HG03457 (cell line): ENCODE measurements around the gene ZNF365.

Experiments
- ATAC-seq: cut with Tn5 transposase; IDR thresholded peaks from one replicate; pipeline ENCODE4 v1.9.1; 2021; ENCODE audit warnings: moderate number of reproducible peaks; ENCODE audit not compliant: unreplicated experiment

ZNF365 gene

DNA sequence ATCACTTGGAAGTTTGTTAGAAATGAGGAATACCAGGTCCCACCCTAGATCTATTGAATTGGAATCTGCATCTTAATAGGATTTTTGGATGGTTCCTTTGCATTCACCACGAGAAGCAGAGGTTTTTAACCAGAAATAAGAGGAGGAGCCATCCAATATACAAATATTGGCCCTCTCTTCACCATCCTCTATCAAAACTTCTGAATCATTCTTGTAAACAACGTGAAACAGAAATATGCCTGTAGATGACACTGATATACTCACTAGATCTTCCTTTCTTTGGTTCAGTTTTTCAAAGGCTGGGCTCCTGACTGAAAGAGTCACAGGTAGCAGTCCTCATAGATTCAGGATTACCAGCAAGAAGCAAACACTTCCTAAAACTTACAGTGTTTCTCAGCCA, 39.5 kb downstream of the ZNF365 start:
- ATAC-seq: no peak

DNA sequence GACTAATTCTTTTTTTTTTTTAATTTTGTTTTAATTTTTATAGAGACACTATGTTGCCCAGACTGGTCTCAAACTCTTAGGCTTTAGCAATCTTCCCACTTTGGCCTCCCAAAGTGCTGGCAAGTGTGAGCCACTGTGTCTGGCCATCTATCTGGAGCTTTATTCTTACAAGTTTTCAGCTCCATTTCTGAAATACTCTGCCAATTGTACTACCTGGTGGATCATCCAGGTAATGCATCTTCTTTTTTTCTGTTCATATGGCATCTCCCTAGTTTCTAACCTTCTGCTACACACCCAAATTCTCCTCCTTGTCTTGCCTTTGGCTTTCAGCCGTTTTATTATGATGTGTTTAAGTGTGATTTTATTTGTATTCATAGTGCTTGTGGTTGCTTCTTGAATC, 40.2 kb downstream of the ZNF365 start:
- no peak for ATAC-seq

DNA sequence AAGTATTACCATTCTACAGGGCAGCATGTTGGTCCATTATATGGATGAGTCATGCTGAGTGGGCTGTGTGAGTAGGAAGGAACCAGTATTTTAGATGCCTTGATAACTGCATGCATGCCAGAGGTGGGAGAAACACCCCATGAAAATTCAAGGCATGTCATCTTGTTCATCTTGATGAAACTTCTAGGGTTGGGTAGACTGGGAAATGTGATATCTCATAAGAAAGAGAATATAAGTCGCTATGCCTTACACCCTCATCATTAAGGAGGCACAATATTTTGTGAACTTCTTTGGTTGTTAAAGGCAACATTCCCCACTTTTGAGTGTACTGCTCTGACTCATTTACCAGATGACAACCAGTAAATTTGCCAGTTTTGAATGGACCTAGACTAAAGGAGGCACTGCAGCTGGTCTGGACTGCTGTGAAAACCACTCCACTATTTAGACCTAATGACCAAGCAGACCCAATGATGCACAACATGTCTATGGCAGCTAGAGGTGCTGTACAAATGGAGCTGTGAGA, 48.0 kb downstream of the ZNF365 start:
- ATAC-seq: no peak

DNA sequence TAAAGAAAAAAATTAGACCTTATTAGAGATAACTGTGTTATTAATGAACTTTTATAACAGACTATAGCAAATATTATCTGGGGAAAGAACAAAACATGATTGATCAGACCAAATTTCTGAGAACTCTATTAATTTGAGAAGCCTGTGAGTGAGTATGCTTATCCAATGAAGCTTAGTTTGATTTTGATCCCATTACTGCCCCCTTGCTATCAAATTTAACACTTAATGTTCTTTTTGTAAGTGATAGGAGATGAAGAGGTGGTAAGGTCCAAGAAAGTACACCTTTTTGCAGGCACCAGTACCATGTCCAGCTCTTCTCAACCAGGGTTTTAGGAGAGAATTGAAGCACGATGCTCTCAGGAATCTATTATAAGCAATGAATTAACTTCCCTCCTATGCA, 49.9 kb downstream of the ZNF365 start:
- no peak for ATAC-seq

DNA sequence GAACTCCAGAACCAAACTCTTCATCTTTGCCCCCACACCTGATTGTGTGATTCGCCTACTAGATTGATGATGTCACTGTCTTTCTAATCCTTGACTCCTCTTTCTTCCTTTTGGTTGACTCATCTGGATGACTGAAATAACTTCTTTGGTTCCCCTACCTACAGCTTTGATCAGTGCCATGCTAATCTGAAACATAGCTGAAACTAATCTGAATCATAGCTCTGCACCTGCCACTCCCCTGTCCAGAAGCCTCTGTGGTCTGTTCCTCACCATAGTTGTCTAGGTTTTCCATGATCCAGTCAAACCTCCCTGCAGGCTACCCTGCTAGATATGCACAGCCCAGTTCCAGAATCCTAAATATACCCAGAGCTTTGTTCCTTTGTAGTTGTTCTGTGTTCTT, 51.9 kb downstream of the ZNF365 start:
- ATAC-seq: no peak

DNA sequence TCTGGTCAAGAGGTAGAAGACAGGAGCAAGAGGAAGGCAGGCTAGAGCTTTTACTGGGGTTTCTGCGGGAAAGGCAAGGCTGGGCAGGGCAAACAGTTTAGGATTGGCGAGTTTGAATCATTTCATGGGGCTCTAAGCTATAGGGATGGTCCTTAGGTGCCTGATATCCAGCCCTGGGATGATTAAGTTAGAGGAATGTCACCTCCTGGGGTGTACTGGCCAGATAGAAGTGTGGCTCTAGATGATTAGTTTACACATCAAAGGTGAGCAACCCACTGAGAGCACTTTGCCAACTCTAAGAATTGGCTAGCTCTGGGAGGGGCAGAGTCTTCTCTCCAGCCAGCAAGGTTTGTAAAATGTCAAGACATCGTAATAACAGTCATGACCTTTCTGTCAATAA, 52.4 kb downstream of the ZNF365 start:
- ATAC-seq: no peak

DNA sequence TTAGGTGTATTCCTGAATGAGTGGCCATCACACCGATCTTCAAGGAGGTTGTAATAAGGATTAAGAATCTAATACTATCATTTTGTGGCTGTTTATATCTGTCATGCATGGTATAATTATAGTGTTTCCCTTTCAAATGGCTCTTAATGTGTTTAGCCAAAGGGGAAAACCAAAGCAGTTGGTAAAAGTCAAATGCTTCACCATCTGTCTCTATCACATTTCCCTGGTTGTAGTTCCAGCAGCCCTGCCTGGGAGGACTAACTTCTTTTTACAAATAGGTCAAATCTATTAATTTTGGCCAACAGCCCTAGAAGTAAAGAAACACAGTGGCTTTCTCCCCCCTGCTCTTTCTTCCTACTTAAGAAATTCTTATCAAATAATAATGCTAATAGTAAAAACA, 56.7 kb downstream of the ZNF365 start:
- no peak for ATAC-seq

DNA sequence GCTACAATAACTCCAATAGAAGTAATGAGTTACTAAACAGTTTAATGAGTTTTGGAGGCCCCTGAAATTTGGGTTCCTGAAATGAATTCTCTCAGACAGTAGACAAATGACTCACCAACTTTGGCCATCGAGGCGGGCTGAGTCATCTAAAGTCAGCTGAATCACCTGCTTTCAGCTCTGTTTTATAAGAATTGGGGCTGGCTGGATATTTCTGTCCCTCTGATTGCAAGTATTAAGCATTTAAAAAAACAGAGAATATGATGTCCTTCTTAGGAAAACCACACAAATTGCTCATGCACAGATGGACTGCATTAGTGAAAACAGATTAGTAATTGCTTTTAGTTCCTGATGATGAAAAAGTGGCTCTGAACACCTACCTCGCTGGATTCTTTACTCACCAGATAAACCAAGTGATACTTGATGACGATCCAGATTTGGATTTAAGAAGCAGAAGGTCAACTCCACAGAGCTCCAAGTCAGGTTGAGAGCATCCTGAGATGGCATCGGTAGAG, 59.1 kb downstream of the ZNF365 start:
- peak; percentile 92 for ATAC-seq

DNA sequence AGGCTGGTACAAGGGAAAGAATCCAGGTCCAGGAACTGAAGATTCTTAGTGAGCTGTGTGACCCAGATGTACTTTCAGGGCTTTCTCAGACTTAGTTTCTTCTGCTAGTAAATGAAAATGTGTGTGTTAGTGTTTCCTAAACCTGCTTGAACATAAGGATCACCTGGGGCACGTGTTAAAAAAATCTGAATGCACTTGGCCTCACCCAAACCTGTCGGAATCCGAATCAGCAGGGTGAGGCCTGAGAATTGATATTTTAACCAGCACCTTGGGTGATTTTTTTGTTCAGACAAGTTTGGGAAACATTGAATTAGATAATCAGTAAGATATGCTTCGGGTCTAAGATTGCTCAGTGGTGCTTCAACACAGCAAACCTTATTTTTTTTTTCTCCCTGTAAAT, 59.7 kb downstream of the ZNF365 start:
- no peak for ATAC-seq

DNA sequence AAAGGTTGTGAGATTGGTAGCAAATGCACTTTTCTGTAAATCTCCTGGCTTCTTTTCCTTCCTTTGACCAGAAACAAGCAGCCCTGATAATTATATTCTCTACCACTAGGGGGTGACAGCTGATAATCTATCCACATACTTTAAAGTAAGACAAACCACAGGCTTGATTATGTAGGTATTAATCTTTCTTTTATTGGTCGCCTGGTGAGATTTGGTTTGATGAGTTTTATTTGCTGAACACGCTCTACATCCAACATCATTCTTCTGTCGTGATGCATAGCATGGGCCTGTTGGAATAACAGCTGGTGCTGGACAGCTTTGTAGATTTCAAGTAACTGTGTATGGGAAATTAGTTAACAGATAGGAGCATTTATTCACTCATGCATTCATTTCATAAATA, 63.5 kb downstream of the ZNF365 start:
- no peak for ATAC-seq

DNA sequence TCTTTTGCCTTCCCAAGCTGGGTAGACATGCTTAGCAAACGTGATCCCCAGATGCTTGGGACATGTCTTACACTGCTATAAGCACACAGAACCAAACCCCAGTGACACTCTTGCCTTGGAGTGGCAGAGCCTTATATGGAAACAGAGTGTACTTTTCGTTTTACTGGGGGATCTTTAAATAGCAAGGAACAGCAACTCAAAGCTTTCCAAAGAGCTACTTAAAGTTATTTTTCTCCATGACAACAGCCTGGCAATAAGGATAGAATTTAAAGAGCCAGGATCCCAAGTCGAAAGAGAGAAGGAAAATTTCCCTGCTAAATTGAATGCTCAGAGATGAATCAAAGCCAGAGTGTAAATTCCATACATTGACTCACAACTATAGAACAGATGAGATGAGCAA, 67.8 kb downstream of the ZNF365 start:
- ATAC-seq: no peak

DNA sequence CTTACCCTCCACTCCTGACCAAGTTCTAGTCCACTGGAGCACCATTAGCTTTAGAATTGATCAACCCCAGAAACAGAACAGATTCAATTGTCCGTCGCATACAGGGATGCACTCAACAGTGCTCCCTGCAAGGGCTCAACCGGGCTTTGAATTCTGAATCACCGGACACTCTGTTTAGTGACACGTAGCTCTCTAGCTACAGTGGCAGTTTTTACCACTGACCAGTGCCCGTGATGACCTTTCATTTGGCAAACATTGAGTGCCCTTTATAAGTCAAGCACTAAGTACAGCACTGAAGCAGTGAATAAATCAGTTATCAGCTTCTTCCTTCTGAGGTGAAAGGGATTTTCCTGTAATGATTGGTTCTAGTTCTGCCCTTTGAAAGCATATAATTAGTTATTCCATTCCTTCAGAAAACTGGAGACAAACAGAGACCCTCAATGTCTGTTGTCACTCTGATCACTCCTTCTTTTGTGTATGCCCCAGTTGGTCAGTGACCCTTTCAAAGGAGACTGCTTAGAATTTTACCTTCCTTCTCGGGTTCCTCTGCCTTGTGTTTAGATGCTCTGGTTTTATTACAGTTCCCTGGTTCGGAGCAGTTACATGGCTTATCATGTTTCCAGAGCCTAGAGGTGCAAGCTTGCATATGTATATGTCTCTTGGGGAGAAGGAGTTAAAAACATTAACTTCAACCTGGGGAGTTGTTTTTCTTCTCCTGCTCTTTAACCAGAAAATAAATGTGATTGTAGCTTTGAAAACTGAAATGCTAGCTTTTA, 68.9 kb downstream of the ZNF365 start:
- no peak for ATAC-seq

DNA sequence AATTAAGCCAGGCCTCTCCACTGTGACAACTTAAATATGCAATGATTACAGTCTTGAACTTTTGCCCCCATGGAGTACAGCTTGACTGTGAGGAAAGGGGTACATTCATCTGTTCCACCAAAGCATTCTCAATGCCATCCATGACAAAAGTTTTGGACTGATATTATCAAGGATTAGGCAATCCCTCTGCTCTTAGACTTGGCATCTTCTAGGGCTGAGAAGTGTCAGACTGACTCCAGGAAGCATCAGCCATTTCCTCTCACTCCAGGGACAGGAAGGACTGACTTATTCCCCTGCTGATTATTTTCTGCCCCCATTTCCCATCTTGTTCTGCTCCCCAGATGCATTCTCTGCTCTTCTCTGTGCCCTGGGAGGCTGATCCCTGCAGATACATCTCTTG, 69.7 kb downstream of the ZNF365 start:
- ATAC-seq: no peak

DNA sequence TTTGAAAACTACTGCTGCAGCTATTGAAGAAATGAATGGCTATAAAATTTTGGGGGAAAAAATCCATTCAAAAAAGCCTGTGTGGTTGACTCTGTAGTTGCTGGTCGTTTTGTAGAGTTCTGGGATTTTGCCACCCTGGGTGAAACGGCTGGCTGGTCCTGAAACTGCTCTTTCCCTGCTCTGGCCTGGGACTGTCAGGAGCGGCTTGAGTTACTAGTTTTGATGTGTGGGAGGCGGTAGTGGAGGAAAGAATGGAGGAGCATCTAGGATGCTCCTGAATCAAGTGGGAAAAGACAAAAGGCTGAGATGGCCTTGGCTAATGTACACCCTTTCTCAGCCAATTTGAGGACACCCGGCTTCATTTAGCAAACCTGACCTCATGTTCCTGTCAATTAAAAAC, 72.5 kb downstream of the ZNF365 start:
- no peak for ATAC-seq

DNA sequence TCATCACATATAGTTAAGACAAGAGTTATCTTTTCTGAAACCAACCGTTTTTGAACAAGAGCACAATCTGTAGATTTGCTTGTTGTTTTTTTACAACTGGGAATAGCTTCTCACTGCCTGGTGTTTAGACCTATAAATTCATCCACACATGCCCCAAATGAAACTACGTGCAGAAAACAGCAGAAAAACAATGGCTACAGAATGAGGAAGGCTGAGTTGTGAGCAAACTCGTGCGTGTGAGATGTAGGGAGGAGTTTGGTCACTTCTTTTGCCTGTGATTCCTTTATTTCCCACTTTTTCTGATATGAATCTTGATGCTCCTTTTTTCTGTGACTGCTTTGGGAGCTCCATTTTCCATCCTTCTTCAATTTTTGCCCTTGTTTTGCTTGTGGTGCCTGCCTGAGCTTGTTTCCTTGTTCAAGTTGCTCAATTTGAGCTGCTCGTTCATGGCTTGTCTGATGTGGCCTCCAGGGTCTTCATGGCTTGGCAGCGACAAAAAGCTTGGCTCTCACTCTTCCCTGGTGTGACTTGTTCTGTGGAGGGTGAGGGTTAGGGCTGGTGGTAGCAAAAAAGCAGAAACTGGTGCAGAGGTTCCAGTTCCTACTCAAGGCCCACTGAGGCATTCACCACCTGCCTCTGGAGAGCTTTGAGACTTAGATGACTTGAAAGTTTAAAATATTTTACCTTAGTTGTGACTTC, 76.9 kb downstream of the ZNF365 start:
- no peak for ATAC-seq

DNA sequence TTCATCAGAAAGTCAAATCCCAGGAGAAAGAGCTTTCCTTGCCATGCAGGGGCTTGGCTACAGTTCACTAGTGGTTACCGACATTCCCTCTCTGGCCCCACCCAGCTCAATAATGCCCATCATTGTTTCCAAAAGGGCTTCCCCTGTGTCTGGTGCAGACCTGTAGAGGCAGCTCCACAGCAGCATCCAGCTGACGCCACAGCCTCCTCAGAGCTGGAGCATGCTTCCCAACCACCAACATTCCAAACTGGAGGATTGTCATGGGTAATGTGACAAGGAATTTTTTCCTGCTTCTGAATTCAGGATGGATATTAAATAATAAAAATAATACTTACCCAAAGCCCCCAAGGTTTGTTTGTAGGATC, 77.4 kb downstream of the ZNF365 start:
- ATAC-seq: no peak
